WTC11 (cell line): ENCODE measurements around the gene ZC3HAV1L. TPM values are rescaled to one million over a fixed set of nuclear protein-coding genes. Genes with fewer than 3 reads are reported as not detected.

Source experiments
- ATAC-seq: fragments of 200-7000 bp; cut with Tn5 transposase; 2 replicates; pipeline ENCODE4 v1.10.0; 2021; ENCODE audit warnings: mild to moderate bottlenecking, moderate library complexity
- CTCF ChIA-PET: fragments of 300-600 bp; sonication (Branson Sonifier 250); formaldehyde crosslinking; loops from one replicate; lab custom pipeline; 2021; ENCODE audit warnings: antibody characterized with exemption; lab: Charles Lee
- POLR2A ChIA-PET: fragments of 350-600 bp; sonication (Branson Sonifier 250); formaldehyde crosslinking; loops from one replicate; lab custom pipeline; 2021; ENCODE audit warnings: antibody characterized with exemption; lab: Charles Lee
- DNase-seq: peaks from one replicate; pipeline ENCODE4 v3.0.0; 2021; ENCODE audit warnings: low spot score
- H3K27ac Mint-ChIP-seq: 2 replicates; pipeline ENCODE4 v1.8.0; 2021; ENCODE audit warnings: mixed read lengths
- H3K27me3 Mint-ChIP-seq: 2 replicates; pipeline ENCODE4 v1.8.0; 2021; ENCODE audit warnings: low read depth, mild to moderate bottlenecking, moderate library complexity, mixed read lengths
- H3K36me3 Mint-ChIP-seq: 2 replicates; pipeline ENCODE4 v1.8.0; 2021; ENCODE audit warnings: mixed read lengths
- H3K4me1 Mint-ChIP-seq: 2 replicates; pipeline ENCODE4 v1.8.0; 2022; ENCODE audit warnings: mixed read lengths
- H3K4me3 Mint-ChIP-seq: 2 replicates; pipeline ENCODE4 v1.8.0; 2021; ENCODE audit warnings: mild to moderate bottlenecking, moderate library complexity, mixed read lengths
- H3K9me3 Mint-ChIP-seq: 2 replicates; pipeline ENCODE4 v1.8.0; 2021; ENCODE audit warnings: mixed read lengths
- AR ChIP-seq: fragments of 250-450 bp; sonication (Bioruptor Pico); IDR thresholded peaks from 2 replicates; pipeline ENCODE4 v1.9.0; 2021; ENCODE audit warnings: mild to moderate bottlenecking
- FOXJ3 ChIP-seq: sonication (generic); formaldehyde crosslinking; IDR thresholded peaks from 2 replicates; pipeline ENCODE4 v1.9.0; 2021; ENCODE audit warnings: missing genetic modification reagents, mild to moderate bottlenecking, borderline replicate concordance
- HMGA2 ChIP-seq: fragments of 250-450 bp; sonication (Bioruptor Pico); IDR thresholded peaks from 2 replicates; pipeline ENCODE4 v1.4.0; 2021; ENCODE audit warnings: mild to moderate bottlenecking, moderate library complexity
- JUN ChIP-seq: sonication (generic); formaldehyde crosslinking; IDR thresholded peaks from 2 replicates; pipeline ENCODE4 v1.8.0; 2023; ENCODE audit warnings: mild to moderate bottlenecking, missing genetic modification reagents
- NR1H2 ChIP-seq: sonication (generic); formaldehyde crosslinking; IDR thresholded peaks from 2 replicates; pipeline ENCODE4 v1.9.0; 2021; ENCODE audit warnings: mild to moderate bottlenecking, moderate library complexity, missing genetic modification reagents
- RELA ChIP-seq: sonication (generic); formaldehyde crosslinking; IDR thresholded peaks from 2 replicates; pipeline ENCODE4 v1.8.1; 2022; ENCODE audit warnings: missing genetic modification reagents, mild to moderate bottlenecking, borderline replicate concordance
- RORB ChIP-seq: fragments of 250-450 bp; sonication (Bioruptor Pico); IDR thresholded peaks from 2 replicates; pipeline ENCODE4 v1.9.0; 2021; ENCODE audit warnings: mild to moderate bottlenecking
- SMAD3 ChIP-seq: sonication (generic); formaldehyde crosslinking; IDR thresholded peaks from 2 replicates; pipeline ENCODE4 v1.8.0; 2022; ENCODE audit warnings: missing genetic modification reagents, mild to moderate bottlenecking, borderline replicate concordance
- SMAD4 ChIP-seq: sonication (generic); formaldehyde crosslinking; IDR thresholded peaks from 2 replicates; pipeline ENCODE4 v1.8.0; 2022; ENCODE audit warnings: mild to moderate bottlenecking, missing genetic modification reagents
- USF1 ChIP-seq: sonication (generic); formaldehyde crosslinking; IDR thresholded peaks from 2 replicates; pipeline ENCODE4 v1.8.0; 2022; ENCODE audit warnings: mild to moderate bottlenecking, missing genetic modification reagents
- ZNF263 ChIP-seq: sonication (generic); formaldehyde crosslinking; IDR thresholded peaks from 2 replicates; pipeline ENCODE4 v1.8.1; 2022; ENCODE audit warnings: low read depth, mild to moderate bottlenecking, moderate library complexity, missing genetic modification reagents
- ZNF396 ChIP-seq: fragments of 250-450 bp; sonication (Bioruptor Pico); IDR thresholded peaks from 2 replicates; pipeline ENCODE4 v1.8.0; 2021; ENCODE audit warnings: mild to moderate bottlenecking, moderate library complexity, borderline replicate concordance
- ZNF512 ChIP-seq: sonication (generic); formaldehyde crosslinking; IDR thresholded peaks from 2 replicates; pipeline ENCODE4 v1.8.1; 2022; ENCODE audit warnings: missing genetic modification reagents, borderline replicate concordance
- ZNF532 ChIP-seq: fragments of 250-450 bp; sonication (Bioruptor Pico); IDR thresholded peaks from 2 replicates; pipeline ENCODE4 v1.9.0; 2021; ENCODE audit warnings: mild to moderate bottlenecking, borderline replicate concordance
- total RNA-seq: library from RNA; stranded (reverse); gene quantifications from 3 replicates; pipeline ENCODE4 v1.2.3, GENCODE V29; 2021
- TF ChIP-seq, protein P1 (sequence below): fragments of 250-450 bp; sonication (Bioruptor Pico); IDR thresholded peaks from 2 replicates; pipeline ENCODE4 v2.1.2; 2022; ENCODE audit warnings: mild to moderate bottlenecking, moderate library complexity
- TF ChIP-seq, protein P2 (sequence below): sonication (generic); formaldehyde crosslinking; IDR thresholded peaks from 2 replicates; pipeline ENCODE4 v1.8.1; 2023; ENCODE audit warnings: mild to moderate bottlenecking, missing genetic modification reagents
- TF ChIP-seq, protein P3 (sequence below): sonication (generic); formaldehyde crosslinking; conservative IDR thresholded peaks from 2 replicates; pipeline ENCODE4 v1.8.1; 2022; ENCODE audit warnings: mild to moderate bottlenecking, missing genetic modification reagents
- TF ChIP-seq, protein P4 (sequence below): fragments of 250-450 bp; sonication (Bioruptor Pico); conservative IDR thresholded peaks from 2 replicates; pipeline ENCODE4 v1.9.0; 2021; ENCODE audit warnings: mild to moderate bottlenecking
- TF ChIP-seq, protein P5 (sequence below): sonication (generic); formaldehyde crosslinking; IDR thresholded peaks from 2 replicates; pipeline ENCODE4 v1.8.1; 2023; ENCODE audit warnings: mild to moderate bottlenecking, missing genetic modification reagents

Gene ZC3HAV1L
- total RNA-seq, 1 experiment from 2014 or later, result 5.8 TPM

- Mint-ChIP-seq H3K9me3 (peaks cover 60% of the 10 kb centered on the region), H3K27ac (no peak overlapping the region), H3K4me1 (no peaks in the 10 kb centered on the region), H3K27me3 (peaks cover 2% of the 10 kb centered on the region), H3K4me3 (no peak overlapping the region), H3K36me3 (peaks cover 31% of the 10 kb centered on the region)
- DNase-seq (no peak), ATAC-seq (no peak)
- CTCF ChIA-PET, result no interaction called here
- TF ChIP-seq RELA (CRISPR knock-in tag) (no peak), SMAD4 (CRISPR knock-in tag) (no peak), JUN (no peak), RORB (CRISPR knock-in tag) (no peak), ZNF532 (CRISPR knock-in tag) (no peak), USF1 (CRISPR knock-in tag) (no peak), NR1H2 (no peak), HMGA2 (CRISPR knock-in tag) (no peak), ZNF512 (CRISPR knock-in tag) (no peak), AR (CRISPR knock-in tag) (no peak), SMAD3 (CRISPR knock-in tag) (no peak), FOXJ3 (no peak), ZNF396 (no peak), ZNF263 (CRISPR knock-in tag) (no peak)
- TF ChIP-seq, protein P1, sequence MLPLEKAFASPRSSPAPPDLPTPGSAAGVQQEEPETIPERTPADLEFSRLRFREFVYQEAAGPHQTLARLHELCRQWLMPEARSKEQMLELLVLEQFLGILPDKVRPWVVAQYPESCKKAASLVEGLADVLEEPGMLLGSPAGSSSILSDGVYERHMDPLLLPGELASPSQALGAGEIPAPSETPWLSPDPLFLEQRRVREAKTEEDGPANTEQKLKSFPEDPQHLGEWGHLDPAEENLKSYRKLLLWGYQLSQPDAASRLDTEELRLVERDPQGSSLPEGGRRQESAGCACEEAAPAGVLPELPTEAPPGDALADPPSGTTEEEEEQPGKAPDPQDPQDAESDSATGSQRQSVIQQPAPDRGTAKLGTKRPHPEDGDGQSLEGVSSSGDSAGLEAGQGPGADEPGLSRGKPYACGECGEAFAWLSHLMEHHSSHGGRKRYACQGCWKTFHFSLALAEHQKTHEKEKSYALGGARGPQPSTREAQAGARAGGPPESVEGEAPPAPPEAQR (CRISPR knock-in tag), result no peak
- TF ChIP-seq, protein P2, sequence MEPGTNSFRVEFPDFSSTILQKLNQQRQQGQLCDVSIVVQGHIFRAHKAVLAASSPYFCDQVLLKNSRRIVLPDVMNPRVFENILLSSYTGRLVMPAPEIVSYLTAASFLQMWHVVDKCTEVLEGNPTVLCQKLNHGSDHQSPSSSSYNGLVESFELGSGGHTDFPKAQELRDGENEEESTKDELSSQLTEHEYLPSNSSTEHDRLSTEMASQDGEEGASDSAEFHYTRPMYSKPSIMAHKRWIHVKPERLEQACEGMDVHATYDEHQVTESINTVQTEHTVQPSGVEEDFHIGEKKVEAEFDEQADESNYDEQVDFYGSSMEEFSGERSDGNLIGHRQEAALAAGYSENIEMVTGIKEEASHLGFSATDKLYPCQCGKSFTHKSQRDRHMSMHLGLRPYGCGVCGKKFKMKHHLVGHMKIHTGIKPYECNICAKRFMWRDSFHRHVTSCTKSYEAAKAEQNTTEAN (CRISPR knock-in tag), result no peak
- TF ChIP-seq, protein P3, sequence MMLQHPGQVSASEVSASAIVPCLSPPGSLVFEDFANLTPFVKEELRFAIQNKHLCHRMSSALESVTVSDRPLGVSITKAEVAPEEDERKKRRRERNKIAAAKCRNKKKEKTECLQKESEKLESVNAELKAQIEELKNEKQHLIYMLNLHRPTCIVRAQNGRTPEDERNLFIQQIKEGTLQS (CRISPR knock-in tag), result no peak
- TF ChIP-seq, protein P4, sequence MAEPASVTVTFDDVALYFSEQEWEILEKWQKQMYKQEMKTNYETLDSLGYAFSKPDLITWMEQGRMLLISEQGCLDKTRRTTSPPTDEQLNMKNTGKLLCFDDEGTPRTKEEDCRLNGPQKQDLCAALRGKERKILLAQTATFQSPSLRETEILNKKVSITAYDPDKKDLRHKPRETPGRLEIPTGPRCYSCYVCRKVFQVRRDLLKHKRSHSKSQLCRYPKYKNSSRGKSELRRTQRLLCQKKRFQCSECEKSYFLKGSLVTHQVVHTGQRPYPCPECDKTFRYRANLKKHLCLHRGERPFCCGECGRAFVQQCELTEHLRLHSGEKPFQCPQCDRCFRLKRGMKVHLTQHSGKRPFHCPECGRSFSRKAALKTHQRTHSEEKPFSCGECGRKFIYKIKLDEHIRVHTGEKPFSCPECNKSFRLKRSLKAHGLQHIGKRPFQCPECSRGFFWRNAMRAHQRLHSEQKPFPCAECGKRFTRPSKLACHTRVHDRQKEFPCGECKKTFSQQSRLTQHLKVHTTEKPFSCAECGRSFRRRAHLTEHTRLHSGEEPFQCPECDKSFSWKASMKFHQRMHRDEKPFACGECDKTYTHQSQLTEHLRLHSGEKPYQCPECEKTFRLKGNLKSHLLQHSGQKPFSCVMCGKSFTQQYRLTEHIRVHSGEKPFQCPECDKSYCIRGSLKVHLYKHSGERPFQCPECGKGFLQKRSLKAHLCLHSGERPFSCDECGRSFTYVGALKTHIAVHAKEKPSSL (CRISPR knock-in tag), result no peak
- TF ChIP-seq, protein P5, sequence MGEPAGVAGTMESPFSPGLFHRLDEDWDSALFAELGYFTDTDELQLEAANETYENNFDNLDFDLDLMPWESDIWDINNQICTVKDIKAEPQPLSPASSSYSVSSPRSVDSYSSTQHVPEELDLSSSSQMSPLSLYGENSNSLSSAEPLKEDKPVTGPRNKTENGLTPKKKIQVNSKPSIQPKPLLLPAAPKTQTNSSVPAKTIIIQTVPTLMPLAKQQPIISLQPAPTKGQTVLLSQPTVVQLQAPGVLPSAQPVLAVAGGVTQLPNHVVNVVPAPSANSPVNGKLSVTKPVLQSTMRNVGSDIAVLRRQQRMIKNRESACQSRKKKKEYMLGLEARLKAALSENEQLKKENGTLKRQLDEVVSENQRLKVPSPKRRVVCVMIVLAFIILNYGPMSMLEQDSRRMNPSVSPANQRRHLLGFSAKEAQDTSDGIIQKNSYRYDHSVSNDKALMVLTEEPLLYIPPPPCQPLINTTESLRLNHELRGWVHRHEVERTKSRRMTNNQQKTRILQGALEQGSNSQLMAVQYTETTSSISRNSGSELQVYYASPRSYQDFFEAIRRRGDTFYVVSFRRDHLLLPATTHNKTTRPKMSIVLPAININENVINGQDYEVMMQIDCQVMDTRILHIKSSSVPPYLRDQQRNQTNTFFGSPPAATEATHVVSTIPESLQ (CRISPR knock-in tag), result no peak
- POLR2A ChIA-PET, result no interaction called here
Observed at GRCh38 chr7:139004321-139005090, 31.3 kb downstream of the ZC3HAV1L start.
